GM23338 (cell line): Measurements from ENCODE around the gene TAGAP. TPM values are rescaled to one million over a fixed set of nuclear protein-coding genes. Genes with fewer than 3 reads are reported as not detected.

Source experiments
- ATAC-seq: fragments of 200-7000 bp; cut with Tn5 transposase; 3 replicates; pipeline ENCODE4 v1.9.1; 2020
- DNase-seq: peaks from one replicate; pipeline ENCODE4 v3.0.0-alpha.2; 2015; ENCODE audit warnings: low spot score
- H2AFZ ChIP-seq: fragments of 200-600 bp; sonication (generic); 2 replicates; pipeline ENCODE4 v1.8.0; 2016; ENCODE audit warnings: antibody characterized with exemption, mild to moderate bottlenecking, moderate library complexity
- H3F3A ChIP-seq: fragments of 200-600 bp; sonication (generic); replicated peaks from 2 replicates; pipeline ENCODE4 v1.8.0; 2017; ENCODE audit warnings: antibody characterized with exemption, mixed run types, low read depth
- H3K27ac ChIP-seq: fragments of 200-600 bp; sonication (generic); 2 replicates; pipeline ENCODE4 v1.6.1; 2016; ENCODE audit warnings: low read depth
- H3K27me3 ChIP-seq: fragments of 200-600 bp; sonication (generic); 2 replicates; pipeline ENCODE4 v1.8.0; 2016; ENCODE audit warnings: mild to moderate bottlenecking, mixed run types, moderate library complexity; ENCODE audit not compliant: insufficient read depth
- H3K36me3 ChIP-seq: fragments of 200-600 bp; sonication (generic); 2 replicates; pipeline ENCODE4 v1.8.0; 2016; ENCODE audit warnings: mild to moderate bottlenecking; ENCODE audit not compliant: insufficient read depth
- H3K4me1 ChIP-seq: fragments of 200-600 bp; sonication (generic); 2 replicates; pipeline ENCODE4 v1.8.0; 2016; ENCODE audit warnings: mild to moderate bottlenecking, moderate library complexity; ENCODE audit not compliant: insufficient read depth
- H3K4me2 ChIP-seq: fragments of 200-600 bp; sonication (generic); 2 replicates; pipeline ENCODE4 v1.7.1; 2017; ENCODE audit warnings: mixed run types
- H3K4me3 ChIP-seq: fragments of 200-600 bp; sonication (generic); 2 replicates; pipeline ENCODE4 v1.6.1; 2016; ENCODE audit warnings: mixed run types
- H3K79me2 ChIP-seq: fragments of 200-600 bp; sonication (generic); replicated peaks from 2 replicates; pipeline ENCODE4 v1.8.0; 2017; ENCODE audit warnings: mild to moderate bottlenecking; ENCODE audit not compliant: insufficient read depth
- H3K9me2 ChIP-seq: fragments of 200-600 bp; sonication (generic); 2 replicates; pipeline ENCODE4 v1.8.0; 2017; ENCODE audit not compliant: insufficient read depth
- H4K20me1 ChIP-seq: fragments of 200-600 bp; sonication (generic); replicated peaks from 2 replicates; pipeline ENCODE4 v1.8.0; 2017; ENCODE audit warnings: mild to moderate bottlenecking; ENCODE audit not compliant: insufficient read depth
- H3K27ac Mint-ChIP-seq: 2 replicates; pipeline ENCODE4 v1.8.0; 2020; ENCODE audit warnings: inconsistent platforms, mild to moderate bottlenecking, moderate library complexity, mixed read lengths
- H3K27me3 Mint-ChIP-seq: 3 replicates; pipeline ENCODE4 v1.8.0; 2022; ENCODE audit warnings: low read depth, mild to moderate bottlenecking, moderate library complexity, mixed read lengths, inconsistent platforms; ENCODE audit not compliant: insufficient read depth, poor library complexity
- H3K36me3 Mint-ChIP-seq: 3 replicates; pipeline ENCODE4 v1.8.0; 2021; ENCODE audit warnings: low read depth, mild to moderate bottlenecking, inconsistent platforms, moderate library complexity, mixed read lengths
- H3K4me1 Mint-ChIP-seq: 3 replicates; pipeline ENCODE4 v1.8.0; 2020; ENCODE audit warnings: mild to moderate bottlenecking, inconsistent platforms, mixed read lengths
- H3K4me3 Mint-ChIP-seq: 3 replicates; pipeline ENCODE4 v1.8.0; 2021; ENCODE audit warnings: moderate library complexity, mild to moderate bottlenecking, inconsistent platforms, mixed read lengths
- H3K9me3 Mint-ChIP-seq: 3 replicates; pipeline ENCODE4 v1.8.0; 2020; ENCODE audit warnings: moderate library complexity, mild to moderate bottlenecking, inconsistent platforms, mixed read lengths
- CREB1 ChIP-seq: fragments of 250-450 bp; sonication (Bioruptor Pico); IDR thresholded peaks from 2 replicates; pipeline ENCODE4 v1.5.0; 2020; ENCODE audit warnings: low read depth, mild to moderate bottlenecking, moderate library complexity
- CTCF ChIP-seq, 2 experiments: fragments of 200-600 bp in 1 of 2; sonication (generic) in 1 of 2; conservative IDR thresholded peaks; 2 replicates each; pipeline versions ENCODE4 v1.5.1 to v1.6.1; 2016 to 2017; ENCODE audit warnings: antibody characterized with exemption in 2 of 2, low read depth in 2 of 2, mild to moderate bottlenecking in 2 of 2, moderate library complexity in 1 of 2
- ETS1 ChIP-seq: IDR thresholded peaks from 2 replicates; pipeline ENCODE4 v1.6.1; 2016; ENCODE audit warnings: antibody characterized with exemption
- EZH2 ChIP-seq: fragments of 200-600 bp; sonication (generic); IDR thresholded peaks from one replicate; pipeline ENCODE4 v1.8.0; 2017; ENCODE audit warnings: antibody characterized with exemption, mild to moderate bottlenecking, low read depth; ENCODE audit not compliant: unreplicated experiment
- EZH2phosphoT487 ChIP-seq: fragments of 200-600 bp; sonication (generic); IDR thresholded peaks from one replicate; pipeline ENCODE4 v1.8.1; 2018; ENCODE audit warnings: antibody characterized with exemption; ENCODE audit not compliant: unreplicated experiment
- JUNB ChIP-seq: IDR thresholded peaks from one replicate; pipeline ENCODE4 v1.6.1; 2016; ENCODE audit warnings: antibody characterized with exemption; ENCODE audit not compliant: unreplicated experiment
- NANOG ChIP-seq: IDR thresholded peaks from 2 replicates; pipeline ENCODE4 v1.6.1; 2016; ENCODE audit warnings: antibody characterized with exemption, borderline replicate concordance
- POLR2AphosphoS5 ChIP-seq: IDR thresholded peaks from 2 replicates; pipeline ENCODE4 v1.6.1; 2016; ENCODE audit warnings: antibody characterized with exemption, low read depth
- STAT1 ChIP-seq: IDR thresholded peaks from one replicate; pipeline ENCODE4 v1.6.1; 2016; ENCODE audit warnings: antibody characterized with exemption; ENCODE audit not compliant: unreplicated experiment
- ZNF114 ChIP-seq: fragments of 250-450 bp; sonication (Bioruptor Pico); IDR thresholded peaks from 2 replicates; pipeline ENCODE4 v1.5.0; 2020; ENCODE audit warnings: mild to moderate bottlenecking, moderate library complexity
- ZNF331 ChIP-seq: fragments of 250-450 bp; sonication (Bioruptor Pico); IDR thresholded peaks from 2 replicates; pipeline ENCODE4 v1.5.0; 2020; ENCODE audit warnings: low read depth, mild to moderate bottlenecking, moderate library complexity
- ZNF462 ChIP-seq: fragments of 250-450 bp; sonication (Bioruptor Pico); IDR thresholded peaks from 2 replicates; pipeline ENCODE4 v1.5.0; 2020; ENCODE audit warnings: mild to moderate bottlenecking, moderate library complexity
- polyA plus RNA-seq: library from polyadenylated mRNA; unstranded; fragments of >200 nt; fragmentation: Nextera tagmentation; extraction: Ambion mirVana; gene quantifications from 2 replicates; pipeline ENCODE4 v1.2.1, GENCODE V29; 2016
- total RNA-seq: library from RNA; depleted of rRNA; stranded (reverse); fragments of >200 nt; shearing (Covaris generic); gene quantifications from 2 replicates; pipeline ENCODE4 v1.2.3, GENCODE V29; 2014
- TF ChIP-seq, protein P1 (sequence below): IDR thresholded peaks from one replicate; pipeline ENCODE4 v1.6.1; 2018; ENCODE audit warnings: antibody characterized with exemption; ENCODE audit not compliant: unreplicated experiment

TAGAP gene
- total and polyA plus RNA-seq, 2 experiments from 2014 or later: not detected

GRCh38 chr6:159030168-159030567, 14.6 kb downstream of the TAGAP start:
- DNase-seq (no peak), ATAC-seq (no peak)
- H3F3A ChIP-seq: no peaks in the 10 kb centered on the region

More at GRCh38 chr6:159030168-159030567, 14.6 kb downstream of the TAGAP start:
- Mint-ChIP-seq H3K36me3 (peaks cover 9% of the 10 kb centered on the region; the same call in 2 of the 3 replicates), H3K9me3 (peaks cover 8% of the 10 kb centered on the region), H3K27me3 (no peaks in the 10 kb centered on the region), H3K4me3 (no peak overlapping the region), H3K4me1 (no peaks in the 10 kb centered on the region), H3K27ac (no peak overlapping the region)
- no peak for TF ChIP-seq CREB1
- no peak for TF ChIP-seq JUNB
- no peak for TF ChIP-seq POLR2AphosphoS5
- no peak for TF ChIP-seq NANOG
- no peak for TF ChIP-seq CTCF (conservative IDR thresholded peaks at IDR 0.05; ENCODE audit: low read depth in 2 of 2)
- TF ChIP-seq ZNF462 (CRISPR knock-in tag): no peak
- TF ChIP-seq, protein P1, sequence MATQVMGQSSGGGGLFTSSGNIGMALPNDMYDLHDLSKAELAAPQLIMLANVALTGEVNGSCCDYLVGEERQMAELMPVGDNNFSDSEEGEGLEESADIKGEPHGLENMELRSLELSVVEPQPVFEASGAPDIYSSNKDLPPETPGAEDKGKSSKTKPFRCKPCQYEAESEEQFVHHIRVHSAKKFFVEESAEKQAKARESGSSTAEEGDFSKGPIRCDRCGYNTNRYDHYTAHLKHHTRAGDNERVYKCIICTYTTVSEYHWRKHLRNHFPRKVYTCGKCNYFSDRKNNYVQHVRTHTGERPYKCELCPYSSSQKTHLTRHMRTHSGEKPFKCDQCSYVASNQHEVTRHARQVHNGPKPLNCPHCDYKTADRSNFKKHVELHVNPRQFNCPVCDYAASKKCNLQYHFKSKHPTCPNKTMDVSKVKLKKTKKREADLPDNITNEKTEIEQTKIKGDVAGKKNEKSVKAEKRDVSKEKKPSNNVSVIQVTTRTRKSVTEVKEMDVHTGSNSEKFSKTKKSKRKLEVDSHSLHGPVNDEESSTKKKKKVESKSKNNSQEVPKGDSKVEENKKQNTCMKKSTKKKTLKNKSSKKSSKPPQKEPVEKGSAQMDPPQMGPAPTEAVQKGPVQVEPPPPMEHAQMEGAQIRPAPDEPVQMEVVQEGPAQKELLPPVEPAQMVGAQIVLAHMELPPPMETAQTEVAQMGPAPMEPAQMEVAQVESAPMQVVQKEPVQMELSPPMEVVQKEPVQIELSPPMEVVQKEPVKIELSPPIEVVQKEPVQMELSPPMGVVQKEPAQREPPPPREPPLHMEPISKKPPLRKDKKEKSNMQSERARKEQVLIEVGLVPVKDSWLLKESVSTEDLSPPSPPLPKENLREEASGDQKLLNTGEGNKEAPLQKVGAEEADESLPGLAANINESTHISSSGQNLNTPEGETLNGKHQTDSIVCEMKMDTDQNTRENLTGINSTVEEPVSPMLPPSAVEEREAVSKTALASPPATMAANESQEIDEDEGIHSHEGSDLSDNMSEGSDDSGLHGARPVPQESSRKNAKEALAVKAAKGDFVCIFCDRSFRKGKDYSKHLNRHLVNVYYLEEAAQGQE: no peak
- TF ChIP-seq STAT1: no peak
- TF ChIP-seq ETS1: no peak
- TF ChIP-seq EZH2: no peak
- TF ChIP-seq EZH2phosphoT487: no peak
- no peak for TF ChIP-seq ZNF114
- no peak for TF ChIP-seq ZNF331 (CRISPR knock-in tag)
- Histone ChIP-seq H3K36me3 (no peaks in the 10 kb centered on the region), H2AFZ (no peak overlapping the region), H3K9me2 (no peaks in the 10 kb centered on the region), H3K4me1 (no peaks in the 10 kb centered on the region), H3K79me2 (no peaks in the 10 kb centered on the region), H3K4me2 (no peak overlapping the region), H4K20me1 (no peaks in the 10 kb centered on the region), H3K27ac (no peak overlapping the region), H3K4me3 (no peak overlapping the region), H3K27me3 (no peaks in the 10 kb centered on the region)
